Gastrocnemius medialis (tissue), 4 donors: ENCODE results near the gene HBM. TPM values are rescaled to one million over a fixed set of nuclear protein-coding genes. Genes with fewer than 3 reads are reported as not detected.
"Not testable (repeated sequence)": the region's sequence is repeated elsewhere in the genome, so short reads cannot be mapped to it uniquely, and the experiment has no call there.

Experiments
- ATAC-seq, 2 donors: fragments of 150-250 bp; one replicate each; pipeline ENCODE4 v1.9.1; 2016
- DNase-seq, 2 donors: peaks; one replicate each; pipeline ENCODE4 v3.0.0-alpha.2; 2019
- H3K27ac ChIP-seq, 4 donors: fragments of 200-600 bp; sonication (generic); 1 replicate in 1 of 4; 2 replicates in 3 of 4; pipeline ENCODE4 v1.5.1; 2016 to 2018; ENCODE audit warnings: mild to moderate bottlenecking in 2 of 4, moderate library complexity in 1 of 4
- H3K27me3 ChIP-seq, 3 donors: fragments of 200-600 bp; sonication (generic) in 2 of 3; 1 replicate in 1 of 3; 2 replicates in 2 of 3; pipeline versions ENCODE4 v1.5.1 to v1.6.0; 2016 to 2019; ENCODE audit warnings: mild to moderate bottlenecking in 1 of 3, moderate library complexity in 1 of 3
- H3K36me3 ChIP-seq, 2 donors: fragments of 200-600 bp; sonication (generic) in 1 of 2; one replicate each; pipeline ENCODE4 v1.5.1; 2017 to 2018
- H3K4me1 ChIP-seq, 2 donors: fragments of 200-600 bp; sonication (generic) in 1 of 2; one replicate each; pipeline ENCODE4 v1.5.1; 2016 to 2017; ENCODE audit warnings: mild to moderate bottlenecking in 2 of 2
- H3K4me3 ChIP-seq, 4 donors: fragments of 200-600 bp; sonication (generic) in 3 of 4; 1 replicate in 1 of 4; 2 replicates in 3 of 4; pipeline ENCODE4 v1.5.1; 2016 to 2019; ENCODE audit warnings: mild to moderate bottlenecking in 2 of 4
- H3K9me3 ChIP-seq, 3 donors: fragments of 200-600 bp; sonication (generic) in 2 of 3; 1 replicate in 1 of 3; 2 replicates in 2 of 3; pipeline ENCODE4 v1.5.1; 2016 to 2019
- POLR2A ChIP-seq, 2 donors: fragments of 450-650 bp; IDR thresholded peaks; one replicate each; pipeline ENCODE4 v1.6.1; 2017; ENCODE audit warnings: antibody characterized with exemption in 2 of 2, mild to moderate bottlenecking in 2 of 2, moderate library complexity in 2 of 2
- in situ Hi-C, 4 donors: fragments of 200-750 bp; cut with MboI; loops; one replicate each; pipeline versions ENCODE4 v1.15.0 to v1.8.0; 2017; ENCODE audit warnings: low sequenced_read_pairs in 4 of 4
- intact Hi-C: fragments of 100-400 bp; cut with DNase I; formaldehyde crosslinking; loops from one replicate; pipeline ENCODE4 v1.15.1; 2023; ENCODE audit warnings: low total_unique reads
- total RNA-seq, 4 donors: library from RNA; depleted of rRNA; stranded (reverse); fragments of >200 nt; gene quantifications; one replicate each; pipeline versions ENCODE4 v1.1.0 to v1.2.3, GENCODE V29; 2016
- TF ChIP-seq, protein P1 (sequence below), 5 experiments: fragments of 450-650 bp in 3 of 5; fragments of 200-600 bp in 2 of 5; sonication (generic) in 2 of 5; IDR thresholded peaks in 4 of 5; conservative IDR thresholded peaks in 1 of 5; 1 replicate in 4 of 5; 2 replicates in 1 of 5; pipeline ENCODE4 v1.5.1; 2016 to 2019; ENCODE audit warnings: antibody characterized with exemption in 5 of 5, mild to moderate bottlenecking in 3 of 5, moderate library complexity in 3 of 5

Gene HBM
- total RNA-seq, 4 donors from 2014 or later: not detected

DNA sequence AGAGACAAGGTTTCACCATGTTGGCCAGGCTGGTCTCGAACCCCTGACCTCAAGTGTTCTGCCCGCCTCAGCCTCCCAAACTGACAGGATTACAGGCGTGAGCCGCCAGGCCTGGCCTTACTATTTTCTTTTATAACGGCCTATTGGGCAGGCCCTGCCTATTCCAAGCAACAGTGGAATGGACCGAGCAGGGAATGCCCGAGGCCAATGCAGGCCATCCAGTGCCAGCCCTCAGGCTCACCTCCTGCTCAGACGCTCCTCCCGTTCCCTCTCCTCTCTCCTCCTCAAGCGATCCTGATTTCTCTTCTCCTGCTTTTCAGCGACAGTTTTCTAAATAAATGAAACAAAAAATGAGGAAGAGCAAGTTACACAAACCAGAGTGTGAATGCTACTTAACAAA, 26.9 kb downstream of the HBM start:
- peaks cover 13 to 95% of the 10 kb centered on the region in 2 donors for H3K36me3 ChIP-seq
- no peaks in the 10 kb centered on the region for H3K9me3 ChIP-seq
- no peak for ATAC-seq
- DNase-seq: no peak
- in situ Hi-C loops: no loop called here
- no peak overlapping the region for H3K4me3 ChIP-seq
- H3K27me3 ChIP-seq: no peaks in the 10 kb centered on the region
- no peak overlapping the region for H3K27ac ChIP-seq
- intact Hi-C loops: no loop called here
- no peak for TF ChIP-seq POLR2A (IDR thresholded peaks at IDR 0.05)
- TF ChIP-seq, protein P1, sequence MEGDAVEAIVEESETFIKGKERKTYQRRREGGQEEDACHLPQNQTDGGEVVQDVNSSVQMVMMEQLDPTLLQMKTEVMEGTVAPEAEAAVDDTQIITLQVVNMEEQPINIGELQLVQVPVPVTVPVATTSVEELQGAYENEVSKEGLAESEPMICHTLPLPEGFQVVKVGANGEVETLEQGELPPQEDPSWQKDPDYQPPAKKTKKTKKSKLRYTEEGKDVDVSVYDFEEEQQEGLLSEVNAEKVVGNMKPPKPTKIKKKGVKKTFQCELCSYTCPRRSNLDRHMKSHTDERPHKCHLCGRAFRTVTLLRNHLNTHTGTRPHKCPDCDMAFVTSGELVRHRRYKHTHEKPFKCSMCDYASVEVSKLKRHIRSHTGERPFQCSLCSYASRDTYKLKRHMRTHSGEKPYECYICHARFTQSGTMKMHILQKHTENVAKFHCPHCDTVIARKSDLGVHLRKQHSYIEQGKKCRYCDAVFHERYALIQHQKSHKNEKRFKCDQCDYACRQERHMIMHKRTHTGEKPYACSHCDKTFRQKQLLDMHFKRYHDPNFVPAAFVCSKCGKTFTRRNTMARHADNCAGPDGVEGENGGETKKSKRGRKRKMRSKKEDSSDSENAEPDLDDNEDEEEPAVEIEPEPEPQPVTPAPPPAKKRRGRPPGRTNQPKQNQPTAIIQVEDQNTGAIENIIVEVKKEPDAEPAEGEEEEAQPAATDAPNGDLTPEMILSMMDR (IDR thresholded peaks at IDR 0.05 in 4 of 5, conservative IDR thresholded peaks at IDR 0.05 in 1 of 5): no peak
- no peaks in the 10 kb centered on the region for H3K4me1 ChIP-seq

DNA sequence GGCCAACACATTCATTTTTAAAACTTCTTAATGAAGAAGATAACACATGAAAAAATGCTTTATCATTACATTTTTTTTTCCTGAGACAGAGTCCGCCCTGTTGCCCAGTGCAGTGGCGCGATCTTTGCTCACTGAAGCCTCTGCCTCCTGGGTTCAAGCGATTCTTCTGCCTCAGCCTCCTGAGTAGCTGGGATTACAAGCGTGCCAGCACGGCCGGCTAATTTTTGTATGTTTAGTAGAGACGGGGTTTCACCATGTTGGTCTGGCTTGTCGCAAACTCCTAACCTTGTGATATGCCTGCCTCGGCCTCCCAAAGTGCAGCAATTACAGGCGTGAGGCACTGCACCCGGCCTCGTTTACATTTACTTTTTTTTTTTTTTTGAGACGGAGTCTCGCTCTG, 27.7 kb downstream of the HBM start:
- H3K27ac ChIP-seq: no peak overlapping the region
- H3K4me1 ChIP-seq: no peaks in the 10 kb centered on the region
- TF ChIP-seq, protein P1 (IDR thresholded peaks at IDR 0.05 in 4 of 5, conservative IDR thresholded peaks at IDR 0.05 in 1 of 5): no peak
- no peak for TF ChIP-seq POLR2A (IDR thresholded peaks at IDR 0.05)
- H3K27me3 ChIP-seq: no peaks in the 10 kb centered on the region
- H3K36me3 ChIP-seq: peaks cover 13 to 99% of the 10 kb centered on the region in 2 donors
- ATAC-seq (no peak), DNase-seq (no peak)
- in situ Hi-C loops: no loop called here
- no peaks in the 10 kb centered on the region for H3K9me3 ChIP-seq
- H3K4me3 ChIP-seq: no peak overlapping the region
- intact Hi-C loops: no loop called here

DNA sequence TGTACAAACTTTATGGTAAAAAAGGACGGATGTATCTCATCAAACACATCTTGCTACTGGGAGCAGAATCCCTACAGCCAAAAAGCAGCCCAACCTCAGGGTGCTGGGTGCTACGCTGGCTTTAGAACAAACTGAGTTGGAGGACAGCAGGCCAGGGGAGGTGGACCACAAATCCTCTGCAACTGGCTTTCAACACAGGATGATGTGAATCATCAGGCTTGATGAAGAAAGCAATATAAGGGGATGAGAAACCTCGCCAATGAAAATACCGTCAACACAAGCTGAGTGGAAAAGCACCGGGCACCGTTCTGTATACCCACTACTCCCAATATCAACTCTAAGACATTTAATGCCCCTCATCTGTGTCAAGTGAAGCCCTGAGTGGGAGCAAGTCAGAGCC, 28.7 kb downstream of the HBM start:
- intact Hi-C loops: no loop called here
- no peaks in the 10 kb centered on the region for H3K4me1 ChIP-seq

GRCh38 chr16:200388-200787, 34.6 kb downstream of the HBM start:
- no peak for DNase-seq
- TF ChIP-seq POLR2A (IDR thresholded peaks at IDR 0.05): no peak
- TF ChIP-seq, protein P1 (IDR thresholded peaks at IDR 0.05 in 4 of 5, conservative IDR thresholded peaks at IDR 0.05 in 1 of 5): no peak
- in situ Hi-C loops: no loop called here
- intact Hi-C loops: no loop called here
- no peaks in the 10 kb centered on the region for H3K4me1 ChIP-seq
- peaks cover 0 to 78% of the 10 kb centered on the region in 2 donors for H3K36me3 ChIP-seq
- H3K9me3 ChIP-seq: no peaks in the 10 kb centered on the region
- no peak overlapping the region for H3K4me3 ChIP-seq
- H3K27ac ChIP-seq: no peak overlapping the region
- ATAC-seq: no peak
- no peaks in the 10 kb centered on the region for H3K27me3 ChIP-seq

More for the DNA sequence above, 28.7 kb downstream of the HBM start:
- no peak overlapping the region for H3K4me3 ChIP-seq
- DNase-seq (no peak), ATAC-seq (no peak)
- peaks cover 8 to 98% of the 10 kb centered on the region in 2 donors for H3K36me3 ChIP-seq
- in situ Hi-C loops: no loop called here
- H3K27ac ChIP-seq: no peak overlapping the region
- no peaks in the 10 kb centered on the region for H3K9me3 ChIP-seq
- no peak for TF ChIP-seq POLR2A (IDR thresholded peaks at IDR 0.05)
- TF ChIP-seq, protein P1 (IDR thresholded peaks at IDR 0.05 in 4 of 5, conservative IDR thresholded peaks at IDR 0.05 in 1 of 5): no peak
- H3K27me3 ChIP-seq: no peaks in the 10 kb centered on the region

DNA sequence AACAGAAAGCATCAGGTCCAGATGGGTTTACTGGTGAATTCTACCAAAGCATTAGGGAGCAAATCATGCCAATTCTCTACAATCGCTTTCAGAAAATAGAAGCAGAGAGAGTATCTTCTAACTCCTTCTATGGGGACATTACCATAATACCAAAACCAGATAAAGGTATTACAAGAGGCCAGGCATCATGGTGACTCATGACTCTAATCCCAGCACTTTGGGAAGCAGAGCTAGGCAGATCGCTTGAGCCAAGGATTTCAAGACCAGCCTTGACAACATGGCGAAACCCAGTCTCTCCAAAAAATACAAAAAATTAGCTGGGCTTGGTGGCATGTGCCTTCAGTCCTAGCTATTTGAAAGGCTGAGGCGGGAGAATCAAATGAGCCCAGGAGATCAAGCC, 37.5 kb downstream of the HBM start:
- DNase-seq: no peak
- peak in 1 of 2 donors; percentile 72 for ATAC-seq
- in situ Hi-C loops: no loop called here
- no peaks in the 10 kb centered on the region for H3K9me3 ChIP-seq
- H3K4me3 ChIP-seq: no peak overlapping the region
- intact Hi-C loops: no loop called here
- H3K27ac ChIP-seq: no peak overlapping the region
- no peak for TF ChIP-seq POLR2A (IDR thresholded peaks at IDR 0.05)
- TF ChIP-seq, protein P1 (IDR thresholded peaks at IDR 0.05 in 4 of 5, conservative IDR thresholded peaks at IDR 0.05 in 1 of 5): no peak
- peaks cover 0 to 77% of the 10 kb centered on the region in 2 donors for H3K36me3 ChIP-seq
- H3K27me3 ChIP-seq: no peaks in the 10 kb centered on the region
- H3K4me1 ChIP-seq: peaks cover 0 to 6% of the 10 kb centered on the region in 2 donors

GRCh38 chr16:204046-204445, 38.3 kb downstream of the HBM start:
- H3K4me3 ChIP-seq, DNase-seq, H3K4me1 ChIP-seq, H3K9me3 ChIP-seq, intact Hi-C loops, H3K27me3 ChIP-seq, ATAC-seq, in situ Hi-C loops, H3K27ac ChIP-seq: not testable (repeated sequence)
- H3K36me3 ChIP-seq: peaks cover 0 to 75% of the 10 kb centered on the region in 2 donors

DNA sequence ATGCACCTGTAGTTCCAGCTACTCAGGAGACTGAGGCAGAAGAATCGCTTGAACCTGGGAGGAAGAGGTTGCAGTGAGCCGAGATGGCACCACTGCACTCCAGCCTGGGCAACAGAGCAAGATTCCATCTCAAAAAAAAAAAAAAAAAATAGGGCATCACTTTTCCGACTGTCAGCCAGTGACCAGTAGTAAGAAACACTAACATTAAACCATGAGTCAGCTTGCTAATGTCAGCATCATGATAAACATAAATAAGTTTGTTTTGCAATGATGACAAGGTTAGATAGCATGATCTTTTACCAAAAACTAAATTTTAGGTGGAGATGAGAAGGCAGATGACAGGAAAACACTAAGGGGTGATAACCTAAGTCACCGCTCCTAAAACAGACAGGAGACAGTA, 43.6 kb downstream of the HBM start:
- H3K4me3 ChIP-seq, DNase-seq, H3K9me3 ChIP-seq, intact Hi-C loops, H3K27me3 ChIP-seq, in situ Hi-C loops: not testable (repeated sequence)
- Histone ChIP-seq H3K36me3 (peaks cover 0 to 57% of the 10 kb centered on the region in 2 donors), H3K4me1 (peaks cover 8 to 22% of the 10 kb centered on the region in 2 donors), H3K27ac (peak overlapping the region; percentile 60 to 71 (median 66))
- ATAC-seq: peak; percentile 73 to 88
